Dedifferentiated amniotic fluid mesenchymal stem cell (primary cell): ENCODE data around the gene PRSS12.
"Not testable (repeated sequence)": the region's sequence is repeated elsewhere in the genome, so short reads cannot be mapped to it uniquely, and the experiment has no call there.

ENCODE experiments used
- DNase-seq: peaks from one replicate; pipeline ENCODE4 v3.0.0-alpha.2; 2016; ENCODE audit errors: extremely low spot score

The PRSS12 gene

GRCh38 chr4:118352843-118353533 is at the start of gene PRSS12:
TSS of gene PRSS12 (minus strand) at chr4:118353003. CDS start at chr4:118352720, 283 bp downstream.
- peak; percentile 59 for DNase-seq

- no peak for DNase-seq
Observed at GRCh38 chr4:118400356-118400755, 47.6 kb upstream of the PRSS12 start.

- DNase-seq: not testable (repeated sequence)
Observed at GRCh38 chr4:118399883-118400282, 47.1 kb upstream of the PRSS12 start.

- no peak for DNase-seq
Observed at GRCh38 chr4:118398226-118399090, 45.7 kb upstream of the PRSS12 start.

- no peak for DNase-seq
Observed at GRCh38 chr4:118397623-118397979, 44.8 kb upstream of the PRSS12 start.

- no peak for DNase-seq
Observed at GRCh38 chr4:118396881-118397622, 44.2 kb upstream of the PRSS12 start.

GRCh38 chr4:118395057-118395644 is 42.3 kb upstream of the PRSS12 start:
- no peak for DNase-seq

- DNase-seq: not testable (repeated sequence)
Observed at GRCh38 chr4:118392509-118392908, 39.7 kb upstream of the PRSS12 start.

- no peak for DNase-seq
Observed at GRCh38 chr4:118390121-118390520, 37.3 kb upstream of the PRSS12 start.

GRCh38 chr4:118389721-118390120 is 36.9 kb upstream of the PRSS12 start:
- DNase-seq: no peak

GRCh38 chr4:118388606-118389005 is 35.8 kb upstream of the PRSS12 start:
- DNase-seq: no peak

- no peak for DNase-seq
Observed at GRCh38 chr4:118381902-118382301, 29.1 kb upstream of the PRSS12 start.

- peak; percentile 61 for DNase-seq
Observed at GRCh38 chr4:118373614-118374255, 20.9 kb upstream of the PRSS12 start.

GRCh38 chr4:118372251-118372650 is 19.4 kb upstream of the PRSS12 start:
- DNase-seq: no peak

- no peak for DNase-seq
Observed at GRCh38 chr4:118369231-118369630, 16.4 kb upstream of the PRSS12 start.

GRCh38 chr4:118367872-118368271 is 15.1 kb upstream of the PRSS12 start:
- DNase-seq: no peak

- no peak for DNase-seq
Observed at GRCh38 chr4:118367361-118367760, 14.6 kb upstream of the PRSS12 start.

- DNase-seq: no peak
Observed at GRCh38 chr4:118363166-118363565, 10.4 kb upstream of the PRSS12 start.

- DNase-seq: no peak
Observed at GRCh38 chr4:118361192-118361591, 8.4 kb upstream of the PRSS12 start.

- DNase-seq: no peak
Observed at GRCh38 chr4:118360106-118360505, 7.3 kb upstream of the PRSS12 start.

GRCh38 chr4:118357601-118358000 is 4.8 kb upstream of the PRSS12 start:
- DNase-seq: no peak

- no peak for DNase-seq
Observed at GRCh38 chr4:118356731-118357130, 3.9 kb upstream of the PRSS12 start.
